Neutrophil (primary cell): Measurements from ENCODE around the gene KDM6A.

Source experiments
- H3K27ac ChIP-seq: fragments of 200-600 bp; sonication (generic); 2 replicates; pipeline ENCODE4 v1.5.1; 2016; ENCODE audit warnings: mild to moderate bottlenecking, moderate library complexity
- H3K27me3 ChIP-seq: fragments of 200-600 bp; sonication (generic); 2 replicates; pipeline ENCODE4 v1.6.0; 2016; ENCODE audit warnings: mild to moderate bottlenecking
- H3K36me3 ChIP-seq: fragments of 200-600 bp; sonication (generic); 2 replicates; pipeline ENCODE4 v1.5.1; 2017
- H3K4me1 ChIP-seq, 2 experiments: fragments of 200-600 bp in 1 of 2; sonication (generic) in 1 of 2; 1 replicate in 1 of 2; 2 replicates in 1 of 2; pipeline versions ENCODE4 v1.5.1 to v1.6.1; 2013 to 2016; ENCODE audit warnings: low read depth in 1 of 2, low read length in 1 of 2, mild to moderate bottlenecking in 1 of 2, moderate library complexity in 1 of 2; ENCODE audit not compliant: control insufficient read depth in 1 of 2, insufficient read depth in 1 of 2
- H3K4me3 ChIP-seq, 2 experiments: fragments of 200-600 bp in 1 of 2; sonication (generic) in 1 of 2; 1 replicate in 1 of 2; 2 replicates in 1 of 2; pipeline ENCODE4 v1.5.1; 2013 to 2016; ENCODE audit warnings: low read depth in 1 of 2, low read length in 1 of 2, mild to moderate bottlenecking in 1 of 2, moderate library complexity in 1 of 2
- H3K9me3 ChIP-seq: fragments of 200-600 bp; sonication (generic); 2 replicates; pipeline ENCODE4 v1.5.1; 2016
- CTCF ChIP-seq: fragments of 200-600 bp; sonication (generic); IDR thresholded peaks from 2 replicates; pipeline ENCODE4 v1.5.1; 2016; ENCODE audit warnings: antibody characterized with exemption

KDM6A gene

GRCh38 chrX:45083314-45083713 lies 210.3 kb downstream of the KDM6A start:
- H3K36me3 ChIP-seq = peaks cover 51% of the 10 kb centered on the region
- H3K27ac ChIP-seq = peak overlapping the region; percentile 59
- no peaks in the 10 kb centered on the region for H3K27me3 ChIP-seq
- peaks cover 4 to 6% of the 10 kb centered on the region in 2 experiments for H3K4me1 ChIP-seq
- no peak for TF ChIP-seq CTCF
- no peaks in the 10 kb centered on the region for H3K9me3 ChIP-seq
- no peak overlapping the region for H3K4me3 ChIP-seq

- H3K4me1 ChIP-seq = no peaks in the 10 kb centered on the region
- H3K27me3 ChIP-seq = no peaks in the 10 kb centered on the region
- H3K9me3 ChIP-seq = no peaks in the 10 kb centered on the region
- no peak overlapping the region for H3K27ac ChIP-seq
- TF ChIP-seq CTCF = no peak
- peaks cover 28% of the 10 kb centered on the region for H3K36me3 ChIP-seq
- H3K4me3 ChIP-seq = no peak overlapping the region
These were observed 237.5 kb downstream of the KDM6A start for GRCh38 chrX:45110494-45110893.

- no peaks in the 10 kb centered on the region for H3K36me3 ChIP-seq
- no peaks in the 10 kb centered on the region for H3K9me3 ChIP-seq
- no peaks in the 10 kb centered on the region for H3K27me3 ChIP-seq
- no peak overlapping the region for H3K27ac ChIP-seq
- no peaks in the 10 kb centered on the region for H3K4me1 ChIP-seq
- TF ChIP-seq CTCF = no peak
- no peak overlapping the region for H3K4me3 ChIP-seq
These were observed 253.2 kb downstream of the KDM6A start for GRCh38 chrX:45126158-45126557.

- Histone ChIP-seq H3K27ac (no peak overlapping the region), H3K9me3 (no peaks in the 10 kb centered on the region), H3K27me3 (no peaks in the 10 kb centered on the region), H3K36me3 (no peaks in the 10 kb centered on the region), H3K4me3 (no peak overlapping the region), H3K4me1 (no peaks in the 10 kb centered on the region)
- TF ChIP-seq CTCF = no peak
These were observed 256.0 kb downstream of the KDM6A start for GRCh38 chrX:45128896-45129454.

- Histone ChIP-seq H3K36me3 (no peaks in the 10 kb centered on the region), H3K27me3 (no peaks in the 10 kb centered on the region), H3K27ac (no peak overlapping the region), H3K9me3 (no peaks in the 10 kb centered on the region), H3K4me1 (no peaks in the 10 kb centered on the region), H3K4me3 (no peak overlapping the region)
- TF ChIP-seq CTCF = no peak
These were observed 260.5 kb downstream of the KDM6A start for GRCh38 chrX:45133465-45133864.

- no peaks in the 10 kb centered on the region for H3K36me3 ChIP-seq
- TF ChIP-seq CTCF = no peak
- H3K27me3 ChIP-seq = no peaks in the 10 kb centered on the region
- H3K4me3 ChIP-seq = no peak overlapping the region
- no peak overlapping the region for H3K27ac ChIP-seq
- H3K9me3 ChIP-seq = no peaks in the 10 kb centered on the region
- H3K4me1 ChIP-seq = no peaks in the 10 kb centered on the region
These were observed 261.3 kb downstream of the KDM6A start for GRCh38 chrX:45134315-45134731.
